Fibroblast of villous mesenchyme (primary cell): ENCODE measurements around the gene SPATA16. TPM values are rescaled to one million over a fixed set of nuclear protein-coding genes. Genes with fewer than 3 reads are reported as not detected.

Experiments
- DNase-seq: peaks from one replicate; pipeline ENCODE4 v3.0.0-alpha.2; 2010; ENCODE audit warnings: low read depth
- H3K4me3 ChIP-seq: 2 replicates; pipeline ENCODE4 v1.5.1; 2011; ENCODE audit warnings: low read depth, mild to moderate bottlenecking, low read length
- CTCF ChIP-seq: IDR thresholded peaks from 2 replicates; pipeline ENCODE4 v1.5.1; 2012; ENCODE audit warnings: low read depth, mild to moderate bottlenecking, low read length; ENCODE audit not compliant: insufficient read depth
- total RNA-seq: library from RNA; depleted of rRNA; stranded (reverse); fragments of >200 nt; gene quantifications from 2 replicates; pipeline ENCODE4 v1.2.3, GENCODE V29; 2012

SPATA16 gene
- total RNA-seq, 1 donor, result not detected

- H3K4me3 ChIP-seq, result no peak overlapping the region
- DNase-seq, result peak; percentile 12
- TF ChIP-seq CTCF, result peak; percentile 24
These were observed 95.2 kb downstream of the SPATA16 start for GRCh38 chr3:173045770-173046382.

DNA sequence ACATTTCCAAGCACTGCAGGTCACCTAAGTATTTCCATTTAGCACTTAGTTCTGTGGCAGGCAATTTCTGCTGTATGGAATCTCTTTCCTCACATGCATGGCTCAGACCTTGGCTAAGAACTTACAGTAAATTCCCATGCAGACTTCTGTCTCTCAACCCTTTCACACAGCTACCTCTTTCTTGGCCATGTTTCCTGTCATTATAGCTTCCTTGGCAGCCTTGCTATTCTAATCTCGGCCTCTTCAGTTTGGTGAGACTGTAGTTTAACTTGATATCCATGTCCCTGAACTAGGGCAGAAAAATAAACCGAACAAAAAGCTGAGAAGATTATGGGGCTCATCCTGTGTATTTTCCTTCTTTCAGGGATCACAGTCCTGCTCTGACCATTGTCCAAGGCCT, 96.0 kb downstream of the SPATA16 start:
- no peak for DNase-seq
- TF ChIP-seq CTCF, result no peak
- no peak overlapping the region for H3K4me3 ChIP-seq

DNA sequence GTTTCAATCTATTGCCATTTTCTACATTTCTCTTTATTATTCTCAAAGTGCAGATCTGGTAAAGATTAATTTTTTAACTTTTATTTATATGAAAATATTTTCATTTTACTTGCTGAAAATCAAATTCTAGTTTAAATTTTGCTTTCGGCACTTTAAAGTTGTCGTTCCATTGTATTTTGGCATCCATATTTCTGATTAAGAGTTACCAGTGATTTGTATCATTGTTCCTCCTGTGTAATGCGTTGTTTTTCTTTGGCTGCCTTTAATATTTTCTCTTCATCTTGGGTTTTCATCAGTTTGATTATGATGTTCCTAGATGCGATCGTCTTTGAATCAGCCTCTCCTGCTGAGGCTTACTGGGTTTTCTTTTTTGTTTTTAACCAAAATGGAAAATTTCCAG, 97.3 kb downstream of the SPATA16 start:
- TF ChIP-seq CTCF, result no peak
- DNase-seq, result no peak
- no peak overlapping the region for H3K4me3 ChIP-seq

DNA sequence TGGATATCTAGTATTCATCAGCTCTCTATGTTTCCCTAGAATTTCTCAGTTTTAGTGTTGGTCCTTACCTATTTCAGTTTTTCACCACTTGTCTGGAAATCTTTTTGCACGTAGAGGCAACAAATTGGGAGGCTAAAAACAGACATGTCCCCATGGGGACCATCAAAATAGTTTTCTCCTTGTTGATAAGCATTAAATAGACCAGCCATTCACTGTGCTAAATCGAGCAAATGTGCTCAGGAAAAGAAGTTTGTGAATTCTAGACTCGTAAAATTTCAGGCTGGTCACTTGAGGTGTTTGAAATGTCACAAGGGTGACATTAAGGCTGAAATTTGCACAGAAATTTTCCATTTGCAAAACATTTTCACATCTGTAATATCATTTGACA, 102.6 kb downstream of the SPATA16 start:
- no peak overlapping the region for H3K4me3 ChIP-seq
- TF ChIP-seq CTCF, result no peak
- DNase-seq, result no peak

DNA sequence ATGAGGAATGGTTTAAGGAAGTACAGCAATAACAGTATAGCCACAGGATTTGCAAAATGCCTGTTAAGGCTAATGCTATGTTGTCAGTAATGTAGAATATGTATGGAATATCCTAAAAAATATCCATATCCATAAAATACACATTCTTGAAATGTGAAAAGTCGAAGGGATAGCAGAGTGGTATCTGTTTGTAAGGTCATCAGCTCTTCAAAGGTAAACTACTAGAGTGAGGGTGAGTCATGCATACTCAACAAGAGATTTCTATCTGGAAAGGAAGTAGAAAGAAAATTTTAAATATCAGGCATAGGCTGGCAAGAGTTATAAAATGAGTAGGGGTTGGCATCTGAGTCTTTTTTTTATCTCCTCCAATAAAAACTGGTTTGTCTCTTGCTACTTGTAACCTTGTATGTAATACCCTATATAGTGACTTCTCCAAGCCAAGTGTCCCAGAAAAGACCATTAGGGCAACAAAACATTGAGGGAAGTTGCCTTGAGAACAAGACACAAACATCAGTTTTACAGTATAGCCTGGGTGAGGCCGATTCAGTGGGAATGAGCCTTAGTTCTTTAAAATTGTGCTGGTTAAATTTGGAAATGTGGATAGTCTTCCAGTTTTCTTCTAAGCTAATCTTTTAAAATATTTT, 103.1 kb downstream of the SPATA16 start:
- DNase-seq, result no peak
- H3K4me3 ChIP-seq, result no peak overlapping the region
- no peak for TF ChIP-seq CTCF

- no peak for TF ChIP-seq CTCF
- DNase-seq, result no peak
- no peak overlapping the region for H3K4me3 ChIP-seq
These were observed 110.8 kb downstream of the SPATA16 start for GRCh38 chr3:173030273-173030672.

DNA sequence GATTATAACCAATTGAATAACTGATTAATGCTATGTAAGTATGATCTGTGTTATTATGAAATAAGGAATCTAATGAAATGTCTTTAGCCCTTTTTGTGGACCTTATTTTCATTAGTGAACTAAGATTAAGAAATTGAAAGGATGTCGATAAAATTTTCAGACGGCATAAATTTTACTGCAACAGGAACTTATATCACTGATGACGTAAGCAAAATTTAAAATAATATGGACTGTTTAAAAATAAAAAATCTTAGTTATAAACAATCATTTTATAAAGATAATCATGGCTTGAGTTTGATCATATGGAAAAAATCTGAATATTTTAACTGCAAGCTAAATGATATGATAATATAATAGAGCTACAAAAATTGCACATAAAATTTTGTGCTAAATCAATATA, 112.7 kb downstream of the SPATA16 start:
- TF ChIP-seq CTCF, result no peak

More for the DNA sequence above, 112.7 kb downstream of the SPATA16 start:
- DNase-seq, result no peak
- no peak overlapping the region for H3K4me3 ChIP-seq
